ENCODE data around the gene GARIN1A.
"Not testable (repeated sequence)": the region's sequence is repeated elsewhere in the genome, so short reads cannot be mapped to it uniquely, and the experiment has no call there.

The GARIN1A gene

GRCh38 chr7:128671992-128672391, at the start of gene GARIN1A:
TSS of gene GARIN1A (plus strand) at chr7:128672292. CDS start at chr7:128672398, 106 bp downstream.
- in situ Hi-C loops (cut with MboI; ENCODE audit: low sequenced_read_pairs): no loop called here

- in situ Hi-C loops (cut with MboI; ENCODE audit: low sequenced_read_pairs): not testable (repeated sequence)
These were observed 45.0 kb upstream of the GARIN1A start for GRCh38 chr7:128627124-128627523.

DNA sequence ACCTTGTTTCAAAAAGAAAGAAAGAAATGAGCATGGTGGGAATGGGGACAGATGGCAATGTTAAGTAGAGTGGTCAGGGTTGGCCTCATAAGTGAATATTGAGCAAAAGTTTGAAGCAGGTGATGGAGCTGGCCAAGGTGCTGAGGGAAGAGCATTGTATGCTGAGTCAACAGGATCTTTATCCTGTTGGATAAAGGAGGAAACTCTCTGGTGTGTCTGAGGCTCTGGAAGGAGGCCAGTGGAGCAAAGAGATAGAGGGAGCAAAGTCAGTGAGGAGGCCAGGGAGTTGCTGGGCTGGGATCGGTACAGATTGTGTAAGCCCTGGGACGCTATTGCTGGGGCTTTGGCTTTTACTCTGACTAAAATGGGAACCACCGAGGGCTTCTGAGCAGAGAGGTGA, 38.2 kb upstream of the GARIN1A start:
- in situ Hi-C loops (cut with MboI; ENCODE audit: low sequenced_read_pairs): not testable (repeated sequence)

- in situ Hi-C loops (cut with MboI; ENCODE audit: low sequenced_read_pairs): not testable (repeated sequence)
These were observed 26.9 kb upstream of the GARIN1A start for GRCh38 chr7:128645206-128645605.

DNA sequence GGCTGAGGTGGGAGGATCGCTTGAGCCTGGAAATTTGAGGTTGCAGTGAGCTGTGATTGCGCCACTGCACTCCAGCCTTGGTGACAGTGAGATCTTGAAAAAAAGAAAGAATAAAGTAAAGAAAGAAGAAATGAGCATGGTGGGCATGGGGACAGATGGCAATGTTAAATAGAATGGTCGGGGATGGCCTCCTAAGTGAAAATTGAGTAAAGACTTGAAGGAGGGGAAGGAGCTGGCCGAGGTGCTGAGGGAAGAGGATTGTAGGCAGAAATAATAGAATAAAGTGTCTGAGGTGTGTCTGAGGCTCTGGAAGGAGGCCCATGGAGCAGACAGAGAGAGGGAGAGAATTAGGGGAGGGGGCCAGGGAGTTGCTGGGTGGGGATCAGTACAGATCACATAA, 26.2 kb upstream of the GARIN1A start:
- in situ Hi-C loops (cut with MboI; ENCODE audit: low sequenced_read_pairs): not testable (repeated sequence)

- in situ Hi-C loops (cut with MboI; ENCODE audit: low sequenced_read_pairs): not testable (repeated sequence)
These were observed 25.2 kb upstream of the GARIN1A start for GRCh38 chr7:128646877-128647276.

- in situ Hi-C loops (cut with MboI; ENCODE audit: low sequenced_read_pairs): not testable (repeated sequence)
These were observed 21.0 kb upstream of the GARIN1A start for GRCh38 chr7:128651096-128651495.

- in situ Hi-C loops (cut with MboI; ENCODE audit: low sequenced_read_pairs): not testable (repeated sequence)
These were observed 19.5 kb upstream of the GARIN1A start for GRCh38 chr7:128652606-128653005.

DNA sequence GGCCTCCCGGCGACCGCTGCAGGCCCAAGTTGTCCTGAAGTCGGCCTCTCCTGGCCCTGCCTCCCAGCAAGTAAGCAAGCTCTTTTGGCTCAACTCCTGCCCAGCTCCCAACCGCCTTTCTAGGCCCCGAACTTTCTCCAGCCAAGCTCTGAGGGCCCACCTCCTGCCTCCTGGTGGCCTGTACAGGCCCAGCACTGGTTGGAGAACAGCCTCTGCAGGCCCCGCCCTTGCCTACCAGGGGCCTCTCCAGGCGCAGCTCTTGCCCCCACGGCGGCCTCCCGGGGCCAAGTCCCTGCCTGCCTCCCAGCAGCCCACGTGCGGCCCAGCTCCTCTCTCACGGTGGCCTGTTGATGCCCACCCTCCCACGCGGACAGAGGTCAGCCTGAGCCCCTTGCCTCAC, 18.9 kb upstream of the GARIN1A start:
- in situ Hi-C loops (cut with MboI; ENCODE audit: low sequenced_read_pairs): not testable (repeated sequence)

- in situ Hi-C loops (cut with MboI; ENCODE audit: low sequenced_read_pairs): not testable (repeated sequence)
These were observed 18.0 kb upstream of the GARIN1A start for GRCh38 chr7:128654080-128654479.

GRCh38 chr7:128654501-128654900, 17.6 kb upstream of the GARIN1A start:
- in situ Hi-C loops (cut with MboI; ENCODE audit: low sequenced_read_pairs): not testable (repeated sequence)

GRCh38 chr7:128658428-128658827, 13.7 kb upstream of the GARIN1A start:
- in situ Hi-C loops (cut with MboI; ENCODE audit: low sequenced_read_pairs): not testable (repeated sequence)

GRCh38 chr7:128660596-128660995, 11.5 kb upstream of the GARIN1A start:
- in situ Hi-C loops (cut with MboI; ENCODE audit: low sequenced_read_pairs): no loop called here

DNA sequence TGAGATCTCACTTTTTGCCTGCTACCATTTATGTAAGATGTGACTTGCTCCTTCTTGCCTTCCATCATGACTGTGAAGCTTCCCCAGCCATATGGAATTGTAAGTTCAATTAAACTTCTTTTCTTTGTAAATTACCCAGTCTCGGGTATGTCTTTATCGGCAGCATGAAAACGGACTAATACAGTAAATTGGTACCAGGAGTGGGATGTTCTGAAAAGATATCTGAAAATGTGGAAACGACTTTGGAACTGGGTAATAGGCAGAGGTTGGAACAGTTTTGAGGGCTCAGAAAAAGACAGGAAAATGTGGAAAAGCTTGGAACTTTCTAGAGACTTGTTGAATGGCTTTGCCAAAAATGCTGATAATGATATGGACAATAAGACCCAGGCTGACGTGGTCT, 10.6 kb upstream of the GARIN1A start:
- in situ Hi-C loops (cut with MboI; ENCODE audit: low sequenced_read_pairs): no loop called here

DNA sequence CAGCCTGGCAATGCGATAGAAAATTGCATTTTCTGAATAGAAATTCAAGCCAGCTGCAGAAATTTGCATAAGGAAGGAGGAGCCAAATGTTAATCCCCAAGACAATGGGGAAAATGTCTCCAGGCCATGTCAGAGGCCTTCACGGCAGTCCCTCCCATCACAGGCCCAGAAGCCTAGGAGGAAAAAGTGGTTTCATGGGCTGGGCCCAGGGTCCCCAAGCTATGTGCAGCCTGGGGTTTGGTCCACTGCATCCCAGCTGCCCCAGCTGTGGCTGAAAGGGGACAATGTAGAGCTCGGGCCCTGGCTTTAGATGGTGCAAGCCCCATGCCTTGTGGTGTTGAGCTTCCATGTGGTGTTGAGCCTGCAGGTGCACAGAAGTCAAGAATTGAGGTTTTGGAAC, 10.0 kb upstream of the GARIN1A start:
- in situ Hi-C loops (cut with MboI; ENCODE audit: low sequenced_read_pairs): no loop called here

DNA sequence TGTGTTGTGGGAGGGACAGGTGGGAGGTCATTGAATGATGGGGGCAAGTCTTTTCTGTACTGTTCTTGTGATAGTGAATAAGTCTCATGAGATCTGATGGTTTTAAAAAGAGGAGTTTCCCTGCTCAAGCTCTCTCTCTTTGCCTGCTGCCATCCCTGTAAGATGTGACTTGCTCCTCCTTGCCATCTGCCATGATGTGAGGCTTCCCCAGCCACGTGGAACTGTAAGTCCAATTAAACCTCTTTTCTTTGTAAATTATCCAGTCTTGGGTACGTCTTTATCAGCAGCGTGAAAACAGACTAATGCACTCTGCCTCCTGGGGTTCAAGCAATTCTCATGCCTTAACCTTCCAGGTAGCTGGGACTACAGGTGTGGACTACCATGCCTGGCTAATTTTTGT, 8.9 kb upstream of the GARIN1A start:
- in situ Hi-C loops (cut with MboI; ENCODE audit: low sequenced_read_pairs): not testable (repeated sequence)

GRCh38 chr7:128665057-128665456, 7.0 kb upstream of the GARIN1A start:
- in situ Hi-C loops (cut with MboI; ENCODE audit: low sequenced_read_pairs): no loop called here

GRCh38 chr7:128666200-128666599, 5.9 kb upstream of the GARIN1A start:
- in situ Hi-C loops (cut with MboI; ENCODE audit: low sequenced_read_pairs): no loop called here

- in situ Hi-C loops (cut with MboI; ENCODE audit: low sequenced_read_pairs): no loop called here
These were observed 930 bp downstream of the GARIN1A start for GRCh38 chr7:128672927-128673517.

- in situ Hi-C loops (cut with MboI; ENCODE audit: low sequenced_read_pairs): no loop called here
These were observed 1.5 kb downstream of the GARIN1A start for GRCh38 chr7:128673571-128673970.

DNA sequence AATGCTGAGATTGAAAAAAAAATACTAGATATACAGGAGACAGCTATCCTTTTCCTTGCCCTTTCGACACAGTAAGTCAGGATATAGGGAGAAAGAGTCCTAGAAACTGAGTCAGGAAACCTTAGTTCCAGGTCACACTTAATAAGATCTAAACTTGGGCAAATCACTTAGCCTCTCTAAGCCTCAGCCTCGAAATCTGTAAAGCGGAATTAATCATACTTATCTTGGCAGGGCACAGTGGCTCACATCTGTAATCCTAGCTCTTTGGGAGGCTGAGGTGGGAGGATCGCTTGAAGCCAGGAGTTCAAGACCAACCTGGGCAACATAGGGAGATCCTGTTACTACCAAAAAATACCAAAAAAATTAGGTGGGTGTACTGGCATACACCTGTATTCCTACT, 4.6 kb downstream of the GARIN1A start:
- in situ Hi-C loops (cut with MboI; ENCODE audit: low sequenced_read_pairs): no loop called here

- in situ Hi-C loops (cut with MboI; ENCODE audit: low sequenced_read_pairs): no loop called here
These were observed 7.8 kb downstream of the GARIN1A start for GRCh38 chr7:128679920-128680319.

Measured in HL-60/S4 treated with retinoic acid at 250 ng/mL for 4 days and 3 days (cell line).